OCI-LY1 (cell line): ENCODE measurements around the gene NTSR1.

ENCODE experiments used
- H2AFZ ChIP-seq: fragments of 200-600 bp; sonication (generic), shearing (Covaris generic); 2 replicates; pipeline ENCODE4 v1.6.0; 2014; ENCODE audit warnings: antibody characterized with exemption, mild to moderate bottlenecking, low read length
- H3F3A ChIP-seq: fragments of 200-600 bp; sonication (generic), shearing (Covaris generic); 2 replicates; pipeline ENCODE4 v1.6.0; 2014; ENCODE audit warnings: mild to moderate bottlenecking, antibody characterized with exemption, low read length, moderate library complexity; ENCODE audit not compliant: insufficient read depth
- H3K27ac ChIP-seq: fragments of 200-600 bp; sonication (generic); 2 replicates; pipeline ENCODE4 v1.5.1; 2014; ENCODE audit warnings: low read length, mixed run types, mild to moderate bottlenecking, low read depth; ENCODE audit not compliant: poor library complexity, severe bottlenecking
- H3K27me3 ChIP-seq: fragments of 200-600 bp; sonication (generic); 2 replicates; pipeline ENCODE4 v1.6.0; 2014; ENCODE audit warnings: antibody characterized with exemption, mild to moderate bottlenecking, low read length, moderate library complexity; ENCODE audit not compliant: insufficient read depth
- H3K36me3 ChIP-seq: fragments of 200-600 bp; sonication (generic); 2 replicates; pipeline ENCODE4 v1.6.1; 2014; ENCODE audit warnings: mild to moderate bottlenecking, antibody characterized with exemption, low read length, moderate library complexity, mixed read lengths; ENCODE audit not compliant: insufficient read depth
- H3K4me1 ChIP-seq: fragments of 200-600 bp; sonication (generic); 2 replicates; pipeline ENCODE4 v1.5.1; 2014; ENCODE audit warnings: mild to moderate bottlenecking, low read length, moderate library complexity; ENCODE audit not compliant: insufficient read depth, severe bottlenecking
- H3K4me2 ChIP-seq: fragments of 200-600 bp; sonication (generic), shearing (Covaris generic); 2 replicates; pipeline ENCODE4 v1.6.1; 2014; ENCODE audit warnings: low read length
- H3K4me3 ChIP-seq: fragments of 200-600 bp; sonication (generic); 2 replicates; pipeline ENCODE4 v1.5.1; 2014; ENCODE audit warnings: low read length, low read depth, mild to moderate bottlenecking, mixed read lengths; ENCODE audit not compliant: poor library complexity, severe bottlenecking
- H3K79me2 ChIP-seq: fragments of 200-600 bp; shearing (Covaris generic); 2 replicates; pipeline ENCODE4 v1.6.1; 2016; ENCODE audit warnings: mixed run types, low read length, mixed read lengths; ENCODE audit not compliant: insufficient read depth
- H3K9ac ChIP-seq: fragments of 200-600 bp; sonication (generic), shearing (Covaris generic); 2 replicates; pipeline ENCODE4 v1.6.1; 2014; ENCODE audit warnings: mild to moderate bottlenecking, low read length, mixed read lengths
- H3K9me2 ChIP-seq: fragments of 200-600 bp; sonication (generic), shearing (Covaris generic); 2 replicates; pipeline ENCODE4 v1.6.1; 2014; ENCODE audit warnings: low read depth, mild to moderate bottlenecking, low read length, mixed read lengths
- H3K9me3 ChIP-seq: fragments of 200-600 bp; shearing (Covaris generic); 2 replicates; pipeline ENCODE4 v1.6.1; 2014; ENCODE audit warnings: low read length, mixed read lengths
- H4K20me1 ChIP-seq: fragments of 200-600 bp; sonication (generic), shearing (Covaris generic); 2 replicates; pipeline ENCODE4 v1.6.0; 2016; ENCODE audit warnings: mild to moderate bottlenecking, low read length; ENCODE audit not compliant: insufficient read depth
- CTCF ChIP-seq: fragments of 200-600 bp; sonication (generic), shearing (Covaris generic); IDR thresholded peaks from 2 replicates; pipeline ENCODE4 v1.5.1; 2017; ENCODE audit warnings: mild to moderate bottlenecking, antibody characterized with exemption, low read length, moderate library complexity, mixed read lengths
- EZH2 ChIP-seq: fragments of 200-600 bp; sonication (generic), shearing (Covaris generic); IDR thresholded peaks from 2 replicates; pipeline ENCODE4 v1.8.0; 2017; ENCODE audit warnings: borderline replicate concordance, mixed run types, mild to moderate bottlenecking, antibody characterized with exemption, low read length, moderate library complexity, mixed read lengths

The NTSR1 gene

GRCh38 chr20:62766071-62766450 is 57.4 kb downstream of the NTSR1 start:
- Histone ChIP-seq H3K9ac (no peak overlapping the region), H3K4me3 (no peak overlapping the region), H3K4me2 (no peak overlapping the region), H3K79me2 (no peaks in the 10 kb centered on the region), H3K4me1 (no peaks in the 10 kb centered on the region), H3K9me3 (no peaks in the 10 kb centered on the region), H2AFZ (no peak overlapping the region), H4K20me1 (no peaks in the 10 kb centered on the region), H3K36me3 (no peaks in the 10 kb centered on the region), H3K9me2 (no peaks in the 10 kb centered on the region), H3K27me3 (peaks cover 7% of the 10 kb centered on the region; the same call in 1 of the 2 replicates), H3F3A (no peaks in the 10 kb centered on the region), H3K27ac (no peak overlapping the region)
- TF ChIP-seq CTCF = no peak
- TF ChIP-seq EZH2 = no peak

GRCh38 chr20:62766716-62767115 is 58.1 kb downstream of the NTSR1 start:
- no peaks in the 10 kb centered on the region for H3K36me3 ChIP-seq
- no peaks in the 10 kb centered on the region for H3K4me1 ChIP-seq
- no peak overlapping the region for H3K27ac ChIP-seq
- H3K9ac ChIP-seq = no peak overlapping the region
- no peak overlapping the region for H3K4me3 ChIP-seq
- no peak for TF ChIP-seq CTCF
- TF ChIP-seq EZH2 = no peak
- no peaks in the 10 kb centered on the region for H3K9me3 ChIP-seq
- H4K20me1 ChIP-seq = no peaks in the 10 kb centered on the region
- peaks cover 7% of the 10 kb centered on the region; the same call in 1 of the 2 replicates for H3K27me3 ChIP-seq
- no peaks in the 10 kb centered on the region for H3K9me2 ChIP-seq
- H3F3A ChIP-seq = no peaks in the 10 kb centered on the region
- no peaks in the 10 kb centered on the region for H3K79me2 ChIP-seq
- H2AFZ ChIP-seq = no peak overlapping the region
- no peak overlapping the region for H3K4me2 ChIP-seq

GRCh38 chr20:62768234-62768546 is 59.6 kb downstream of the NTSR1 start:
- H3K27me3 ChIP-seq = peaks cover 7% of the 10 kb centered on the region; the same call in 1 of the 2 replicates
- no peak overlapping the region for H3K4me3 ChIP-seq
- H2AFZ ChIP-seq = no peak overlapping the region
- H3K9me2 ChIP-seq = no peaks in the 10 kb centered on the region
- no peaks in the 10 kb centered on the region for H3K9me3 ChIP-seq
- no peak for TF ChIP-seq CTCF
- no peaks in the 10 kb centered on the region for H3K79me2 ChIP-seq
- no peaks in the 10 kb centered on the region for H3F3A ChIP-seq
- no peak overlapping the region for H3K4me2 ChIP-seq
- no peaks in the 10 kb centered on the region for H3K4me1 ChIP-seq
- H4K20me1 ChIP-seq = no peaks in the 10 kb centered on the region
- no peak overlapping the region for H3K9ac ChIP-seq
- H3K27ac ChIP-seq = no peak overlapping the region
- no peaks in the 10 kb centered on the region for H3K36me3 ChIP-seq
